Measurements from ENCODE around the gene PCDHGB5.

The PCDHGB5 gene

GRCh38 chr5:141441571-141442170 is 43.9 kb downstream of the PCDHGB5 start:
- no peak for DNase-seq (ENCODE audit: low spot score)
